ENCODE data around the gene PRAMEF20.
"Not testable (repeated sequence)": the region's sequence is repeated elsewhere in the genome, so short reads cannot be mapped to it uniquely, and the experiment has no call there.

Gene PRAMEF20

GRCh38 chr1:13410150-13410549 is at the start of gene PRAMEF20:
Gene PRAMEF20 (plus strand): TSS chr1:13410450. CDS start chr1:13416355, 5,905 bp downstream.
- DNase-seq, result not testable (repeated sequence)

- DNase-seq, result not testable (repeated sequence)
These were observed 47.9 kb upstream of the PRAMEF20 start for GRCh38 chr1:13362364-13362763.

DNA sequence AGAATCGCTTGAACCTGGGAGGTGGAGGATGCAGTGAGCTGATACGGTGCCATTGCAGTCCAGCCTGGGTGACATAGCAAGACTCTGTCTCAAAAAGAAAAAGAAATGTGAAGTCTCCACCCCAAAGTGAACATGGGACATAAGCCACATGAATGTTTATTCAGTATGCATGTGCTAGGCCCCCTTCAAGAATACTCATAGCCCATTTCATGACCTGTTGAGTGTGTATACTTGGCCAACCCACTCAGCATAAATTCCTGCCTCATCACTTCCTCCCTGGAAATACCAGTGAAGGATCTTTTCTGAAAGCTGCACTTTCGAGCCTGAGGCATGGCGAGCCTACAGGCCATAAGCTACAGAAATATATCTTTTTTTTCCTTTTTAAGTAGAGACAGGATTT is 45.3 kb upstream of the PRAMEF20 start:
- DNase-seq, result not testable (repeated sequence)

GRCh38 chr1:13366536-13366935 is 43.7 kb upstream of the PRAMEF20 start:
- not testable (repeated sequence) for DNase-seq

GRCh38 chr1:13368544-13368943 is 41.7 kb upstream of the PRAMEF20 start:
- peak; percentile 50 for DNase-seq

- not testable (repeated sequence) for DNase-seq
These were observed 31.3 kb upstream of the PRAMEF20 start for GRCh38 chr1:13378983-13379382.

- not testable (repeated sequence) for DNase-seq
These were observed 29.9 kb upstream of the PRAMEF20 start for GRCh38 chr1:13380380-13380779.

- DNase-seq, result not testable (repeated sequence)
These were observed 20.9 kb upstream of the PRAMEF20 start, which contains the start of gene PRAMEF17 for GRCh38 chr1:13389332-13389731. Gene PRAMEF17 (plus strand): TSS chr1:13389632. CDS start chr1:13389658, 26 bp downstream.

DNA sequence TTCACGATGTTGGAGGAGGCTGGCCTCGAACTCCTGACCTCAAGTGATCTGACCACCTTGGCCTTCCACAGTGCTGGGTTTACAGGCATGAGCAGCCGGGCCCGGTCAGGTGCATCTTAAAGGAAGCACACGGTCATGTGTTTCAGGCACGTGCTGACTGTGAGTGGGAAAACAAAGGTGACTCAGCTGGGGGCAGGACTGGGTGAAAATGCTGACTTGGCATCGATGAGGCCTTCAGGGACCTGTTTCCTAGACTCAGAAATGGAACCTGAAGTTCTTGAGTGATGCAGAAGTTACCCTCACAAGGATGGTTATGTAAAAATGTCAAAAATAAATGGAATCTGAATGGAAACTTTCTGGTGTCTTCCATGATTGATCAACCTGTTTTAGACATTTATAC is 17.2 kb upstream of the PRAMEF20 start:
- not testable (repeated sequence) for DNase-seq

GRCh38 chr1:13394761-13395160 is 15.5 kb upstream of the PRAMEF20 start:
- DNase-seq, result not testable (repeated sequence)

GRCh38 chr1:13395311-13395710 is 14.9 kb upstream of the PRAMEF20 start:
- not testable (repeated sequence) for DNase-seq

- DNase-seq, result no peak
These were observed 2.4 kb upstream of the PRAMEF20 start for GRCh38 chr1:13407811-13408210.

DNA sequence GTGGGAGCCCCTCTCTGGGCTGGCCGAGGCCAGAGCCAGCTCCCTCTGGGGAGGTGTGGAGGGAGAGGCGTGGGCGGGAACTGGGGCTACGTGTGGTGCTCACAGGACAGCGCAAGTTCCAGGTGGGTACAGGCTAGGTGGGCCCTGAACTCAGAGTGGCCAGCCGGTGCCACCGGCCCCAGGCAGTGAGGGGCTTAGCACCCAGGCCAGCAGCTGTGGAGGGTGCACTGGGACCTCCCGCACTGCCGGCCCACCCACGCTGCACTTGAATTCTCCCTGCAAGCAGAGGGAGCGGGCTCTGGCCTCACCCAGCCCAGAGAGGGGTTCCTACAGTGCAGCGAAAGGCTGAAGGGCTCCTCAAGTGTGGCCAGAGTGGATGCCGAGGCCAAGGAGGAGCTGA is 20.2 kb downstream of the PRAMEF20 start:
- no peak for DNase-seq

- no peak for DNase-seq
These were observed 22.0 kb downstream of the PRAMEF20 start for GRCh38 chr1:13432251-13432650.

DNA sequence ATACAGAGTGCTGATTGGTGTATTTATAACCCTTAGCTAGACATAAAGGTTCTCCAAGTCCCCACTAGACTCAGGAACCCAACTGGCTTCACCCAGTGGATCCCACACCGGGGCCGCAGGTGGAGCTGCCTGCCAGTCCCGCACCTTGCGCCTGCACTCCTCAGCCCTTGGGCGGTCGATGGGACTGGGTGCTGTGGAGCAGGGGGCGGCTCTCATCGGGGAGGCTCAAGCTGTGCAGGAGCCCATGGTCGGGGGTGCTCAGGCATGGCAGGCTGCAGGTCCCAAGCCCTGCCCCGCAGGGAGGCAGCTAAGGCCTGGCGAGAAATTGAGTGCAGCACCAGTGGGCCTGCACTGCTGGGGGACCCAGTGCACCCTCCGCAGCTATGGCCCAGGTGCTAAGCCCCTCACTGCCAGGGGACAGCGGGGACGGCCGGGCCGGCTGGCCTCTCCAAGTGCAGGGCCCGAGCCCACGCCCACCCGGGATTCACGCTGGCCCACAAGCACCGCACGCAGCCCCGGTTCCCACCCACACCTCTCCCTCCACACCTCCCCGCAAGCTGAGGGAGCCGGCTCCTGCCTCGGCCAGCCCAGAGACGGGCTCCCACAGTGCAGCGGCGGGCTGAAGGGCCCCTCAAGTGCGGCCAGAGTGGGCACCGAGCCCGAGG is 23.6 kb downstream of the PRAMEF20 start:
- DNase-seq, result not testable (repeated sequence)

- DNase-seq, result no peak
These were observed 25.2 kb downstream of the PRAMEF20 start for GRCh38 chr1:13435458-13435857.

DNA sequence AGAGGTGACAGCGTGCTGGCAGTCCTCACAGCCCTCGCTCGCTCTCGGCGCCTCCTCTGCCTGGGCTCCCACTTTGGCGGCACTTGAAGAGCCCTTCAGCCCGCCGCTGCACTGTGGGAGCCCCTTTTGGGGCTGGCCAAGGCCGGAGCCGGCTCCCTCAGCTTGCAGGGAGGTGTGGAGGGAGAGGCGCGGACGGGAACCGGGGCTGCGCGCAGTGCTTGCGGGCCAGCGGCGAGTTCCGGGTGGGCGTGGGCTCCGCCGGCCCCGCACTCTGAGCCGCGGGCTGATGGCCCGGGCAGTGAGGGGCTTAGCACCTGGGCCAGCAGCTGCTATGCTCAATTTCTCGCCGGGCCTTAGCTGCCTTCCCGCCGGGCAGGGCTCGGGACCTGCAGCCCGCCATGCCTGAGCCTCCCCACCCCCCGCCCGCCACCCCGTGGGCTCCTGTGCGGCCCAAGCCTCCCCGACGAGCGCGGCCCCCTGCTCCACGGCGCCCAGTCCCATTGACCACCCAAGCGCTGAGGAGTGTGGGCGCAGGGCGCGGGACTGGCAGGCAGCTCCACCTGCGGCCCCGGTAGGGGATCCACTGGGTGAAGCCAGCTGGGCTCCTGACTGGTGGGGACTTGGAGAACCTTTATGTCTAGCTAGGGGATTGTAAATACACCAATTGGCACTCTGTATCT is 29.0 kb downstream of the PRAMEF20 start:
- not testable (repeated sequence) for DNase-seq

DNA sequence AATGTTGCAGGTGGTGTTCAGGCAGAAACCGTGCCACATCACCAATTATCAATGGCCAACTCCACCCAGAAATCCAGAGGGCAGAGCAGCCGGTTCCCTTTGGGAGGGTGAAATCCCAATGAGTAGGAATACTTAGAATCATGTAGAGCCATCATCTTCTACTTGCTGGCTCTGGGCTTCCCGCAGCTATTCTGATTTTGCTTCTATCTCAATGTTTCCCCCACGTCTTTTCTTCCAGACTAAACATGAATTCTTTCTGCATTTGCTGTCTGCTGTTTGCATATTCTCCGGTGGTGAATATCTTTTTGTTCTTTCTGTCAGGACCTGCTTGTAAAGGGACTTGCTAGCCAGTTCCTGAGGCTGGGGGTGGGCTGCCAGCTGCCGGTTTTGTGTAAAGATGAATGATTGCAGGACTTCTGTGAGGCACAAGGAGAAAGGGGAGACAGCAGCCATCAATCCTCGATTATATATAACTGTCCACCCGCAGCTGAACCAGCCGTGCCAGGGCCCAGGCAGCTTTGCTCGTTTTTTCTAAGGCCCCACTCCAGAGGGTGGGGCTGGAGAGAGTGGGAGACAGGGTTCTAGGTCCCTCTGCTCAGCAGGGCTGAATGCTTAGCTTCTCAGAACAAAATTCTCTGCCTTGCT is 33.2 kb downstream of the PRAMEF20 start:
- no peak for DNase-seq

DNA sequence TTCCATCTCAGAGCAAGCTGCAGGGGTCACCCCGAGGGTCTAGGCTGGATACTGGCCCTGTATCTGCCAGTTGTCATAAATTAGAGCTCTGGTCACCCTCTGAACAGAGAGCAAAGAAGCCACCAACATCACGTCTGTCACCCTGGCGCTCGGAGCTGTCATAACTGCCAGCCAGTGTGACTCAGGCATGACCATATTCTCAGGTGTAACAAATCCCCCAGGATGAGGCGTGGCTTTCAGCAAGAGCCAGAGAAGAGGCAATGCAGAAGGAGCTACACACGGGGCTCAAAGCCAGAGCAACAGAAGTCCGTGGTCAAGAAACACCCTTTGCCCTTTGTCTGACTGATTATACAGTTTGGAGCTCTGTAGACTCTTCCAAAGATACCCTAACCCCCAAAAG is 40.0 kb downstream of the PRAMEF20 start:
- no peak for DNase-seq

- DNase-seq, result peak; percentile 52
These were observed 41.2 kb downstream of the PRAMEF20 start for GRCh38 chr1:13451399-13451965.

DNA sequence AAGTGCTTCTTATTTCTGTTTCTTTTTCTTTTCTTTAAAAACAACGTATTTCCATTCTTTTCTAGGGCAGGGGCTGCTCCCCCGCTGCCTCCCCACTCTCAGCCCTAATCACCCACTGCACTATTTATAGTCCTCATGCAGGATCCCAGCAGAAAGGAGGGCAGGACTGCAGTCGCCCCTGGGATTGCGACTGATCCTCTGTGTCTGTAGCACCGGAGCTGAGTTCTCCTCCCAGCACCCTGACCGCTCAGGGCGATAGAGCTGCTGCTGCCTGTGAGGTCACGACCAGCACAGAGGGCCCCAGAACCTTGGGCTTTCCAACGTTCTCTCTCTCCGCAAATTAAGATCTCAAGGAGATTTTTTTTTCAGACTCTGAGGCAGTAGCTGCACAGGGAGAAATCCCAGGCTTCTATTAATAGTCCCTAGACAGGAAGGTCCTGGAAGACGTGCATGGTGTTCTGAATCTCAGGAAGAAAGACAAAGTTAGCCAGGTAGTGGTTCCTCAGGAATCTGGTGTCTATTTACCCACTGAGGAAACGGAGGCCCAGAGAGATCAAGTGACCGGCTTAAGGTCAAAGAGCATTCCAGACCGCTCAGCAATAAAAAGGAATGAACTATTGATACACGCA is 46.8 kb downstream of the PRAMEF20 start:
- DNase-seq, result no peak

DNA sequence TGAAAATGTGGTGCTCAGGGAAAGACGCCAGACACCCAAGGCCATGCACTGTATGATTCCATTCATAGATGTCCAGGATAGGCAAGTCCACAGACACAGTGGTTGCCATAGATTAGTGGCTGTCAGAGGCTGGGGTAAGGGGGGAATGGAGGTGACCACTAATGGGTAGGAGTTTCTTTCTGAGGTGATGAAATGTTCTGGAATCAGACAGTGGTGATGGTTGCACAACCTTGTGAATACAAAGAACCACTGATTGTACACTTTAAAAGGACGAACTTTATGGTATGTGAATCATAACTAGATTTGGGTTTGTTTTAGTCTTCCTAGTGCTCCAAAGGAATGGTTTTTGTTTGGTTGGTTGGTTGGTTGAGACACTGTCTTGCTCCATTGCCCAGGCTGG is 51.7 kb downstream of the PRAMEF20 start:
- no peak for DNase-seq

- no peak for DNase-seq
These were observed 52.4 kb downstream of the PRAMEF20 start for GRCh38 chr1:13462682-13463081.
